SK-N-MC (cell line): ENCODE measurements around the gene EXOC1L.

ENCODE experiments used
- DNase-seq: peaks from one replicate; pipeline ENCODE4 v3.0.0-alpha.2; 2011; ENCODE audit warnings: low read depth, low spot score
- H3K27ac ChIP-seq: fragments of 200-600 bp; sonication (generic); 2 replicates; pipeline ENCODE4 v1.5.1; 2016; ENCODE audit warnings: mixed run types
- H3K36me3 ChIP-seq: fragments of 200-600 bp; sonication (generic); 2 replicates; pipeline ENCODE4 v1.6.1; 2017; ENCODE audit warnings: antibody characterized with exemption, low read length, mixed read lengths; ENCODE audit not compliant: insufficient read depth
- H3K4me3 ChIP-seq: fragments of 200-600 bp; sonication (generic); 2 replicates; pipeline ENCODE4 v1.5.1; 2016
- H3K9ac ChIP-seq: fragments of 200-600 bp; sonication (generic); 2 replicates; pipeline ENCODE4 v1.8.0; 2017; ENCODE audit warnings: mixed run types, mixed read lengths; ENCODE audit not compliant: insufficient read length
- H3K9me3 ChIP-seq: fragments of 200-600 bp; sonication (generic); 2 replicates; pipeline ENCODE4 v1.6.1; 2017; ENCODE audit warnings: low read depth, mild to moderate bottlenecking, antibody characterized with exemption, low read length, moderate library complexity, mixed read lengths
- EZH2 ChIP-seq: fragments of 200-600 bp; sonication (generic); IDR thresholded peaks from one replicate; pipeline ENCODE4 v1.6.1; 2017; ENCODE audit warnings: antibody characterized with exemption
- FOXP2 ChIP-seq: optimal IDR thresholded peaks from 2 replicates; pipeline ENCODE3; 2011; ENCODE audit warnings: mild to moderate bottlenecking, moderate library complexity; ENCODE audit not compliant: insufficient read depth; ENCODE audit errors: extremely low read length, control extremely low read depth
- POLR2AphosphoS5 ChIP-seq: IDR thresholded peaks from 2 replicates; pipeline ENCODE4 v1.6.1; 2012; ENCODE audit warnings: mild to moderate bottlenecking, low read depth, low read length, borderline replicate concordance

EXOC1L gene

DNA sequence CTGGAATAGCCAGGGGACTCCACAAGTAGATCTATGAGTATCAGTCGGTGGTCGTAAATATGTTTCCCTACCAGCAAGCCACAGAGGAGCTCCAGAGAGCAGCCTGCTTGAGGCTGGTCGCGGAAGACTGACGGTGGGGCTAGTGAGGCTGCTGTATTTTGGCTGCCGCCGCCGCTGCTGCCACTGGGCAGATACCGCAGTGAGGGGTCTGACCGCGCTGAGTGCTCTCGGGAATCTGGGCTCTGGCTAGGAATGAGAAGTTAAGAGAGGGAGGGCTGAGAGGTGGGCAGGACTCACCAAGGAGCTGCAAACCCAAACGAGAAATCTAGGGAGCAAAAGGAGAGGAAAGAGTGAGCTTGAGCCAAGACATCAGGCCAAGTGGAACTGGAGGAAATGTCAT lies at the start of gene EXOC1L:
TSS of gene EXOC1L (plus strand) at position 157 of the 400 bp plus-strand sequence. CDS start at position 394, 237 bp downstream.
- Histone ChIP-seq H3K9me3 (no peaks in the 10 kb centered on the region), H3K9ac (no peak within 1 kb of the TSS), H3K27ac (no peak within 1 kb of the TSS), H3K4me3 (no peak within 1 kb of the TSS), H3K36me3 (no peaks in the 10 kb centered on the region)
- DNase-seq = no peak
- TF ChIP-seq FOXP2 (no peak), EZH2 (no peak), POLR2AphosphoS5 (no peak)

DNA sequence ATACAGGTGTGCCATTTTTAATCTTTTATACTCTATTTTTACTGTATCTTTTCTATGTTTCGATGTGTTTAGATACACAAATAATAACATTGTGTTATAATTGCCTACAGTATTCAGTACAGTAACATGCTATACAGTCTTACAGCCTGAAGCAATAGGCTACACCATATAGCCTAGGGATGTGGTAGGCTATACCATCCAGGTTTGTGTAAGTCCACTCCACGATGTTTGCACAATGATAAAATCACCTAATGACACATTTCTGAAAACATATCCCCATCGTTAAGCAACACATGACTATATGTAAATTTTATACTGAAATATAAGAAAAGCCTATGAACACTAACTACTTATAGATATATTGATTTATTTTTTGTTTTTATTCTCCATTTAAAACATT lies 48.9 kb upstream of the EXOC1L start:
- H3K4me3 ChIP-seq = no peak overlapping the region
- no peak for DNase-seq
- H3K9me3 ChIP-seq = no peaks in the 10 kb centered on the region
- H3K27ac ChIP-seq = no peak overlapping the region
- H3K36me3 ChIP-seq = no peaks in the 10 kb centered on the region
- H3K9ac ChIP-seq = no peak overlapping the region
- TF ChIP-seq POLR2AphosphoS5 = no peak
- no peak for TF ChIP-seq FOXP2
- no peak for TF ChIP-seq EZH2

GRCh38 chr4:55781341-55781740 lies 38.2 kb upstream of the EXOC1L start:
- Histone ChIP-seq H3K9ac (no peak overlapping the region), H3K9me3 (peaks cover 8% of the 10 kb centered on the region; the same call in 1 of the 2 replicates), H3K4me3 (peak overlapping the region; percentile 62), H3K27ac (peak overlapping the region; percentile 96), H3K36me3 (no peaks in the 10 kb centered on the region)
- TF ChIP-seq EZH2 = no peak
- no peak for TF ChIP-seq FOXP2
- TF ChIP-seq POLR2AphosphoS5 = no peak
- DNase-seq = no peak

- Histone ChIP-seq H3K4me3 (no peak overlapping the region), H3K9ac (no peak overlapping the region), H3K27ac (peak overlapping the region; percentile 96), H3K9me3 (peaks cover 8% of the 10 kb centered on the region; the same call in 1 of the 2 replicates), H3K36me3 (no peaks in the 10 kb centered on the region)
- TF ChIP-seq POLR2AphosphoS5 = no peak
- TF ChIP-seq FOXP2 = no peak
- TF ChIP-seq EZH2 = no peak
- DNase-seq = no peak
Measured at GRCh38 chr4:55781812-55782211, 37.8 kb upstream of the EXOC1L start.

DNA sequence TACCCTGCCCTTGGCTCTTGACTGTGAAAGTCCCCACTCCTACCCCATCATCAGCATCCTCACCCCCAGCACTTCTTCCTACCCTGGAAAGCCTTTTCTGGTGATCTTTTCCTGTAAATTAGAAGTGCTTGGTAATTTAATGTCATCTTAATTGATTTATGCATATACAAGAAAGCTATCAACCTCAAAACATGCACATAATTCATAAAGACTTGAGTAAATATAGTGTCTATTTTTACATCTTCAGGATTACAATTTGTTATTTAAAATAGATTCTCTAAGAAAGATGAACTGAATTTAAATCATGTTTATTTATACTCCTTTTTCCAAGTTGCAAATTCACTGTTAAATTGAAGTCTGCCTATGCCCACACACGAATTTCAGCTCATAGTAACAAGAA lies 36.0 kb upstream of the EXOC1L start:
- H3K9me3 ChIP-seq = no peaks in the 10 kb centered on the region
- peak overlapping the region; percentile 34; the same call in 1 of the 2 replicates for H3K4me3 ChIP-seq
- H3K36me3 ChIP-seq = no peaks in the 10 kb centered on the region
- peak overlapping the region; percentile 50 for H3K9ac ChIP-seq
- DNase-seq = no peak
- H3K27ac ChIP-seq = peak overlapping the region; percentile 78
- TF ChIP-seq POLR2AphosphoS5 (no peak), FOXP2 (no peak), EZH2 (no peak)

GRCh38 chr4:55784747-55785146 lies 34.8 kb upstream of the EXOC1L start:
- Histone ChIP-seq H3K36me3 (no peaks in the 10 kb centered on the region), H3K27ac (peak overlapping the region; percentile 78), H3K9ac (no peak overlapping the region), H3K4me3 (no peak overlapping the region), H3K9me3 (no peaks in the 10 kb centered on the region)
- DNase-seq = no peak
- TF ChIP-seq FOXP2 (no peak), EZH2 (no peak)

DNA sequence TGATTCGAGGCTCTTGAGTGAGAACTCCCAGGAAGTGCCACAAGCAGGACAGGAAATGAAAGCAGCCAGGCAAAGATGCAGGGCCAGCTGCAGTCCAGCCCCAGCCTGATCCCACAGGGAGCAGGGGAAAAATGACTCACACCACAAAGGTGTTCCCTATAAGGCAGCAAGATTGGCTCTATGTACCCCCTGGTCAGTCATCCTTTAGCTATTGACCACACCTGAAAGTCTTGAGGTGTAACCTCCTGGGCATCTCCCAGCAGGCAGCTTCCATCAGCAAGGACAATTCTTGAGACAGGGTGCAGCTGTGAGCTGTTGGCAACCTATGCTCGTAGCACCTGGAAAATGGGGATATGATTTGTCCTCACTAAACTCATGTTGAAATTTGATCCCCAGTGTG lies 27.9 kb upstream of the EXOC1L start:
- Histone ChIP-seq H3K4me3 (no peak overlapping the region), H3K9ac (no peak overlapping the region), H3K36me3 (no peaks in the 10 kb centered on the region), H3K9me3 (no peaks in the 10 kb centered on the region), H3K27ac (no peak overlapping the region)
- DNase-seq = no peak
- no peak for TF ChIP-seq FOXP2
- no peak for TF ChIP-seq POLR2AphosphoS5

GRCh38 chr4:55793479-55793878 lies 26.1 kb upstream of the EXOC1L start:
- TF ChIP-seq POLR2AphosphoS5 (no peak), FOXP2 (no peak), EZH2 (no peak)
- Histone ChIP-seq H3K9ac (no peak overlapping the region), H3K36me3 (no peaks in the 10 kb centered on the region), H3K27ac (no peak overlapping the region), H3K9me3 (no peaks in the 10 kb centered on the region), H3K4me3 (no peak overlapping the region)
- no peak for DNase-seq

GRCh38 chr4:55794053-55794452 lies 25.5 kb upstream of the EXOC1L start:
- DNase-seq = no peak
- Histone ChIP-seq H3K27ac (no peak overlapping the region), H3K9me3 (no peaks in the 10 kb centered on the region), H3K4me3 (no peak overlapping the region), H3K36me3 (no peaks in the 10 kb centered on the region), H3K9ac (no peak overlapping the region)
- no peak for TF ChIP-seq EZH2
- no peak for TF ChIP-seq FOXP2
- no peak for TF ChIP-seq POLR2AphosphoS5

GRCh38 chr4:55795341-55795740 lies 24.2 kb upstream of the EXOC1L start:
- no peak for DNase-seq
- no peaks in the 10 kb centered on the region for H3K9me3 ChIP-seq
- H3K27ac ChIP-seq = no peak overlapping the region
- no peak for TF ChIP-seq FOXP2
- no peak for TF ChIP-seq EZH2
- no peak for TF ChIP-seq POLR2AphosphoS5
- no peak overlapping the region for H3K9ac ChIP-seq
- H3K36me3 ChIP-seq = no peaks in the 10 kb centered on the region
- no peak overlapping the region for H3K4me3 ChIP-seq
